ENCODE data around the gene NTM.

NTM gene

DNA sequence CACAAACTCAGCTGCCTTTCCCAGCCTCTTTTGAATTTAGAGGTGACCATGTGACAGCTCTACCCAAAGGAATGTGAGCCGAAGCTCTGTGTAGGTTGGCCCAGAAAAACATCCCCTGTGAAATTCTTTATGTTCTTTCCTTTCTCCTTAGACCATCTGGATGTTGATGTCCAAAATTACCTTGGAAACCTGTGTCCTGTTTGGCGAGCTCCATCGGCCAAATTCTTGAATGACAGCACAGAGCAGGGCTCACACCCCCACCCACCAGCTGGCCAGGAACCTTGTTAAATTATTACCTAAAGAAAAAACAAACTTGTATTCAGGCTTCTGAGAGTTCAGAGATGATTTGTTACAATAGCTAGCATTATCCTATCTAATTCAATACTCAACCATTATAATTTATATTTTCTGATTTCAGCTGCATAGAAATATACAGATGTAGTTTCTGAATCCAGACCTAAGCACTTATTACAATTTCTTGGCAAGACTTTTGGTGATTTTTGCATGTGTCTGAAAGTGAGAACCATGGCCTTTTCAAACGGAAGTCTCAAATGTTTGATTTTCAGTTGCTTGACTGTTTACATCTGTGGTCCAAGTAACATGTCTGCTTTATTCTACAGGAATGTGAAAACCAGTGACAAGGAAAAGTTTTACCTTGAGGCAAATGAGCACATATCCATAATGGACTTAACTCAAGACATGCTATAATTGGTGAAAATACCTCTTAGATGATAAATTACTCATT, 554.2 kb downstream of the NTM start:
- H3K4me1 ChIP-seq (ENCODE audit: insufficient read depth, low read length, severe bottlenecking), result no peaks in the 10 kb centered on the region
- H2AFZ ChIP-seq (ENCODE audit: low read length), result no peak overlapping the region
- no peaks in the 10 kb centered on the region for H3F3A ChIP-seq (ENCODE audit: insufficient read depth, low read length)
- H3K36me3 ChIP-seq (ENCODE audit: insufficient read depth, low read length), result no peaks in the 10 kb centered on the region
- no peak overlapping the region for H3K27ac ChIP-seq (ENCODE audit: low read depth, low read length, poor library complexity, severe bottlenecking)
- H4K20me1 ChIP-seq (ENCODE audit: insufficient read depth, low read length), result no peaks in the 10 kb centered on the region
- no peak overlapping the region for H3K4me3 ChIP-seq (ENCODE audit: low read depth, low read length, poor library complexity, severe bottlenecking)
- H3K9ac ChIP-seq (ENCODE audit: low read length), result no peak overlapping the region
- no peaks in the 10 kb centered on the region for H3K9me2 ChIP-seq (ENCODE audit: low read depth, low read length)
- no peaks in the 10 kb centered on the region for H3K27me3 ChIP-seq (ENCODE audit: insufficient read depth, low read length)
- no peak overlapping the region for H3K4me2 ChIP-seq (ENCODE audit: low read length)
- no peaks in the 10 kb centered on the region for H3K79me2 ChIP-seq (ENCODE audit: insufficient read depth, low read length)
- H3K9me3 ChIP-seq (ENCODE audit: low read length), result no peaks in the 10 kb centered on the region
- TF ChIP-seq, protein P1, sequence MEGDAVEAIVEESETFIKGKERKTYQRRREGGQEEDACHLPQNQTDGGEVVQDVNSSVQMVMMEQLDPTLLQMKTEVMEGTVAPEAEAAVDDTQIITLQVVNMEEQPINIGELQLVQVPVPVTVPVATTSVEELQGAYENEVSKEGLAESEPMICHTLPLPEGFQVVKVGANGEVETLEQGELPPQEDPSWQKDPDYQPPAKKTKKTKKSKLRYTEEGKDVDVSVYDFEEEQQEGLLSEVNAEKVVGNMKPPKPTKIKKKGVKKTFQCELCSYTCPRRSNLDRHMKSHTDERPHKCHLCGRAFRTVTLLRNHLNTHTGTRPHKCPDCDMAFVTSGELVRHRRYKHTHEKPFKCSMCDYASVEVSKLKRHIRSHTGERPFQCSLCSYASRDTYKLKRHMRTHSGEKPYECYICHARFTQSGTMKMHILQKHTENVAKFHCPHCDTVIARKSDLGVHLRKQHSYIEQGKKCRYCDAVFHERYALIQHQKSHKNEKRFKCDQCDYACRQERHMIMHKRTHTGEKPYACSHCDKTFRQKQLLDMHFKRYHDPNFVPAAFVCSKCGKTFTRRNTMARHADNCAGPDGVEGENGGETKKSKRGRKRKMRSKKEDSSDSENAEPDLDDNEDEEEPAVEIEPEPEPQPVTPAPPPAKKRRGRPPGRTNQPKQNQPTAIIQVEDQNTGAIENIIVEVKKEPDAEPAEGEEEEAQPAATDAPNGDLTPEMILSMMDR (IDR thresholded peaks at IDR 0.05; ENCODE audit: low read length), result no peak
- TF ChIP-seq EZH2 (IDR thresholded peaks at IDR 0.05; ENCODE audit: borderline replicate concordance, low read length), result no peak

DNA sequence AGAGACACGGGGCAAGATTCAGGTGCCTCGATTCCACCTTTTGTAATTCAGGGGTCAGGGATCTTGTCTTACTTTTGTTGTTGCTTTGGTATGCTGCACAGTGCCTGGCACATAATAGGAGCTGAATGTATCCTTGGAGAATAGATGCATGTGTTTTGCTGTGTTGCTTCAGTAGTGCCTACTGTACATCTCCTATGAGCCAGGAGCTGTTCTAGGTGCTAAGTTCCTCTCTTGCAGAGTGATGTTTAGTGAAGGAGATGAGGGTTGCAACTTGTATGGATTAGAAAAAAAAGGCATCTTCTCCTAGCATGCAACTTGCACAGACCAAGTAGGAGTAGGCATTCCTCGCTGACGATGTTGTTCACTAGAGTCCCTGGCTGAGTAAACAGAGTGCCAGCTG, 555.4 kb downstream of the NTM start:
- Histone ChIP-seq H3K9ac (ENCODE audit: low read length) (no peak overlapping the region), H3K9me2 (ENCODE audit: low read depth, low read length) (no peaks in the 10 kb centered on the region), H3F3A (ENCODE audit: insufficient read depth, low read length) (no peaks in the 10 kb centered on the region), H4K20me1 (ENCODE audit: insufficient read depth, low read length) (no peaks in the 10 kb centered on the region), H3K27ac (ENCODE audit: low read depth, low read length, poor library complexity, severe bottlenecking) (no peak overlapping the region), H3K4me1 (ENCODE audit: insufficient read depth, low read length, severe bottlenecking) (no peaks in the 10 kb centered on the region), H3K36me3 (ENCODE audit: insufficient read depth, low read length) (no peaks in the 10 kb centered on the region), H3K4me2 (ENCODE audit: low read length) (no peak overlapping the region), H3K79me2 (ENCODE audit: insufficient read depth, low read length) (no peaks in the 10 kb centered on the region), H3K27me3 (ENCODE audit: insufficient read depth, low read length) (no peaks in the 10 kb centered on the region), H3K4me3 (ENCODE audit: low read depth, low read length, poor library complexity, severe bottlenecking) (no peak overlapping the region), H3K9me3 (ENCODE audit: low read length) (no peaks in the 10 kb centered on the region), H2AFZ (ENCODE audit: low read length) (no peak overlapping the region)
- no peak for TF ChIP-seq EZH2 (IDR thresholded peaks at IDR 0.05; ENCODE audit: borderline replicate concordance, low read length)
- TF ChIP-seq, protein P1 (IDR thresholded peaks at IDR 0.05; ENCODE audit: low read length), result no peak

DNA sequence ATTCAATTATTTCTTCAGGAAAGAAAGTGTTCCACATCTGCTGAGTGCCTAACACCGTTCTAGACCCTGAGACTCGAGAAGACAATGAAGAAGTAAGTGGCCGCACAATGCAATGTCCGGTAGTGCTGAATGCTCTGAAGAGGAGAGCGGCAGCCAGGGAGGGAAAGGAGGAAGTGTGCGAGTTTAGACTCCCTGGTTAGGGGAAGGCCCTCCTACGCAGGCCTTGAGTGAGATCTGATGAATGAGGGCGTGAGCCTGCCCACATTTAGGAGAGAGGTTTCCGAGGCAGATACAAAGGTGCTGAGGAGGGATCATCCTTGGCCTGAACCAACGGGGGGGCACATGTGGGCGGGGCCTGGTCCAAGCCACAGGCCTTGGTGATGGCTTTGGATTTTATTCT, 558.6 kb downstream of the NTM start:
- no peak overlapping the region for H3K4me3 ChIP-seq (ENCODE audit: low read depth, low read length, poor library complexity, severe bottlenecking)
- no peaks in the 10 kb centered on the region for H3K4me1 ChIP-seq (ENCODE audit: insufficient read depth, low read length, severe bottlenecking)
- H4K20me1 ChIP-seq (ENCODE audit: insufficient read depth, low read length), result no peaks in the 10 kb centered on the region
- no peaks in the 10 kb centered on the region for H3K27me3 ChIP-seq (ENCODE audit: insufficient read depth, low read length)
- H3K9ac ChIP-seq (ENCODE audit: low read length), result no peak overlapping the region
- no peaks in the 10 kb centered on the region for H3F3A ChIP-seq (ENCODE audit: insufficient read depth, low read length)
- no peaks in the 10 kb centered on the region for H3K36me3 ChIP-seq (ENCODE audit: insufficient read depth, low read length)
- no peaks in the 10 kb centered on the region for H3K79me2 ChIP-seq (ENCODE audit: insufficient read depth, low read length)
- no peaks in the 10 kb centered on the region for H3K9me2 ChIP-seq (ENCODE audit: low read depth, low read length)
- H3K9me3 ChIP-seq (ENCODE audit: low read length), result no peaks in the 10 kb centered on the region
- TF ChIP-seq, protein P1 (IDR thresholded peaks at IDR 0.05; ENCODE audit: low read length), result no peak
- no peak for TF ChIP-seq EZH2 (IDR thresholded peaks at IDR 0.05; ENCODE audit: borderline replicate concordance, low read length)
- no peak overlapping the region for H3K27ac ChIP-seq (ENCODE audit: low read depth, low read length, poor library complexity, severe bottlenecking)
- H3K4me2 ChIP-seq (ENCODE audit: low read length), result no peak overlapping the region
- H2AFZ ChIP-seq (ENCODE audit: low read length), result no peak overlapping the region

Data from OCI-LY1 (cell line).